Transverse colon (tissue), 4 donors: ENCODE measurements around the gene AGPS. TPM values are rescaled to one million over a fixed set of nuclear protein-coding genes. Genes with fewer than 3 reads are reported as not detected.

Experiments used
- DNase-seq: peaks from one replicate; pipeline ENCODE4 v3.0.0-alpha.2; 2019
- H3K27ac ChIP-seq, 4 donors: fragments of 200-600 bp; sonication (generic); 2 replicates each; pipeline ENCODE4 v1.5.1; 2016 to 2018; ENCODE audit warnings: inconsistent platforms in 4 of 4
- H3K27me3 ChIP-seq: fragments of 200-600 bp; sonication (generic); 2 replicates; pipeline ENCODE4 v1.5.1; 2017; ENCODE audit warnings: inconsistent platforms
- H3K36me3 ChIP-seq, 4 donors: fragments of 200-600 bp; sonication (generic); 2 replicates each; pipeline ENCODE4 v1.5.1; 2017 to 2019; ENCODE audit warnings: inconsistent platforms in 4 of 4
- H3K4me1 ChIP-seq, 4 donors: fragments of 200-600 bp; sonication (generic); 2 replicates each; pipeline ENCODE4 v1.5.1; 2017 to 2020; ENCODE audit warnings: inconsistent platforms in 4 of 4
- H3K4me3 ChIP-seq, 4 donors: fragments of 200-600 bp; sonication (generic); 1 replicate in 1 of 4; 2 replicates in 3 of 4; pipeline versions ENCODE4 v1.5.1 to v1.6.1; 2017 to 2019; ENCODE audit warnings: inconsistent platforms in 4 of 4
- H3K9me3 ChIP-seq, 2 donors: fragments of 200-600 bp; sonication (generic); 2 replicates each; pipeline ENCODE4 v1.5.1; 2017 to 2019; ENCODE audit warnings: inconsistent platforms in 2 of 2
- EP300 ChIP-seq: sonication (generic); formaldehyde crosslinking; IDR thresholded peaks from one replicate; pipeline ENCODE4 v1.6.1; 2017; ENCODE audit warnings: antibody characterized with exemption, low read depth
- POLR2A ChIP-seq: fragments of 450-650 bp; IDR thresholded peaks from one replicate; pipeline ENCODE4 v1.6.1; 2016; ENCODE audit warnings: antibody characterized with exemption, mild to moderate bottlenecking, moderate library complexity
- POLR2AphosphoS5 ChIP-seq, 3 donors: sonication (generic); formaldehyde crosslinking; IDR thresholded peaks; one replicate each; pipeline ENCODE4 v1.6.1; 2016; ENCODE audit warnings: antibody characterized with exemption in 3 of 3
- WGBS, 2 donors: methylation state at CpG; one replicate each; pipeline ENCODE4 v1.1.5; 2018; ENCODE audit warnings: low coverage in 1 of 2; 5-methylcytosine and 5-hydroxymethylcytosine counted together
- in situ Hi-C, 4 donors: fragments of 200-750 bp; cut with MboI; loops; one replicate each; pipeline versions ENCODE4 v1.15.0 to v1.15.1; 2017; ENCODE audit warnings: low sequenced_read_pairs in 3 of 4, low pct_ligation_motif_present in 1 of 4, low pct_unique_long_range_greater_than_20kb in 1 of 4
- intact Hi-C: fragments of 100-400 bp; cut with DNase I; formaldehyde crosslinking; loops from one replicate; pipeline ENCODE4 v1.15.1; 2023; ENCODE audit warnings: low total_unique reads
- total RNA-seq, 4 donors: library from RNA; depleted of rRNA; stranded (reverse); fragments of >200 nt; gene quantifications; one replicate each; pipeline ENCODE4 v1.1.0, GENCODE V29; 2016
- TF ChIP-seq, protein P1 (sequence below), 5 experiments: fragments of 200-600 bp in 3 of 5; fragments of 450-650 bp in 2 of 5; sonication (generic) in 3 of 5; IDR thresholded peaks; 1 replicate in 2 of 5; 2 replicates in 3 of 5; pipeline ENCODE4 v1.5.1; 2016 to 2017; ENCODE audit warnings: antibody characterized with exemption in 5 of 5, inconsistent platforms in 3 of 5, mild to moderate bottlenecking in 2 of 5, moderate library complexity in 1 of 5

The AGPS gene
- total RNA-seq, 4 donors from 2014 or later = 15.0 to 81.6 (median 58.1) TPM

DNA sequence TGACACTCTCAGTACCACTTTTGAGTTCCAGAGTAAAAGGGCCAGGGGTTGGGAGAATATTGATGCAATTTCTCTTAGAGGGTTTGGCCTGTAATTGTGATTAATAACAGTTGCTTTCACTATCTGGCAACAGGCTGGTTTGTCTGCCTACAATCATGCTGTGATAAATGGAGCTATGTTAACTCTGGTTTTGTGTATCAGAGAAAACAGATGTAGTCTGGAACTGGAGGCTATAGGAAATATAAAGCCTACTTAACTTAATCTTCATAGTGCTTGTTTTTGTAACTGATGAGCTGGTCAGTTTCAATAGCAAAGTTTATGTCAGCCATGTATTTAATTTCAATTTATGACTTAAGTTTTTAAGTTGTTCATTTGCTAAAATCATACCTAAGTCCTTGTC is 138.0 kb downstream of the AGPS start:
- Histone ChIP-seq H3K4me3 (no peak overlapping the region), H3K36me3 (peaks cover 0 to 9% (median 0%) of the 10 kb centered on the region in 4 donors), H3K4me1 (no peaks in the 10 kb centered on the region), H3K9me3 (no peaks in the 10 kb centered on the region), H3K27me3 (no peaks in the 10 kb centered on the region), H3K27ac (no peak overlapping the region)
- intact Hi-C loops = no loop called here
- no peak for TF ChIP-seq POLR2A
- no peak for TF ChIP-seq POLR2AphosphoS5 (IDR thresholded peaks at IDR 0.05)
- TF ChIP-seq, protein P1, sequence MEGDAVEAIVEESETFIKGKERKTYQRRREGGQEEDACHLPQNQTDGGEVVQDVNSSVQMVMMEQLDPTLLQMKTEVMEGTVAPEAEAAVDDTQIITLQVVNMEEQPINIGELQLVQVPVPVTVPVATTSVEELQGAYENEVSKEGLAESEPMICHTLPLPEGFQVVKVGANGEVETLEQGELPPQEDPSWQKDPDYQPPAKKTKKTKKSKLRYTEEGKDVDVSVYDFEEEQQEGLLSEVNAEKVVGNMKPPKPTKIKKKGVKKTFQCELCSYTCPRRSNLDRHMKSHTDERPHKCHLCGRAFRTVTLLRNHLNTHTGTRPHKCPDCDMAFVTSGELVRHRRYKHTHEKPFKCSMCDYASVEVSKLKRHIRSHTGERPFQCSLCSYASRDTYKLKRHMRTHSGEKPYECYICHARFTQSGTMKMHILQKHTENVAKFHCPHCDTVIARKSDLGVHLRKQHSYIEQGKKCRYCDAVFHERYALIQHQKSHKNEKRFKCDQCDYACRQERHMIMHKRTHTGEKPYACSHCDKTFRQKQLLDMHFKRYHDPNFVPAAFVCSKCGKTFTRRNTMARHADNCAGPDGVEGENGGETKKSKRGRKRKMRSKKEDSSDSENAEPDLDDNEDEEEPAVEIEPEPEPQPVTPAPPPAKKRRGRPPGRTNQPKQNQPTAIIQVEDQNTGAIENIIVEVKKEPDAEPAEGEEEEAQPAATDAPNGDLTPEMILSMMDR (IDR thresholded peaks at IDR 0.05) = no peak
- TF ChIP-seq EP300 = no peak
- DNase-seq = no peak
- in situ Hi-C loops = no loop called here

DNA sequence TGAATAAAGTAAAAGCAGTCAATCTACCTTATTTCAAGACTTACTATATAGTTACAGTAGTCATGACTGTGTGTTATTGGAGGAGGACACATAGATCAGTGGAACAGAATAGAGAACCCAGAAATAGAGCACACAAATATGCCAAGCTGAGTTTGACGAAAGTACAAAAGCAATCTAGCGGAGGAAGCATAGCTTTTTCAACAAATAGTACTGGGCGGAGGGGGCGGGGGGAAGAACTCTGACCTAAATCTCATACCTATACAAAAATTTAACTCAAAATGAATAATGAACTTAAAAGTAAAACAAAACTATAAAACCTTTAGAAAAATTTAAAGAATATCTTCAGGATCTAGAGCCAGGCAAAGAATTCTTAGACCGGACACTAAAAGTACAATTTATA is 139.1 kb downstream of the AGPS start:
- no peak for DNase-seq
- in situ Hi-C loops = no loop called here
- Histone ChIP-seq H3K27me3 (no peaks in the 10 kb centered on the region), H3K4me1 (no peaks in the 10 kb centered on the region), H3K36me3 (peaks cover 0 to 9% (median 0%) of the 10 kb centered on the region in 4 donors), H3K9me3 (no peaks in the 10 kb centered on the region), H3K4me3 (no peak overlapping the region), H3K27ac (no peak overlapping the region)
- WGBS, 2 donors = 96 to 100% methylated on average over 5 of the region's 5 CpGs
- intact Hi-C loops = no loop called here
- TF ChIP-seq POLR2AphosphoS5 (IDR thresholded peaks at IDR 0.05) = no peak
- TF ChIP-seq, protein P1 (IDR thresholded peaks at IDR 0.05) = no peak
- no peak for TF ChIP-seq POLR2A
- no peak for TF ChIP-seq EP300

DNA sequence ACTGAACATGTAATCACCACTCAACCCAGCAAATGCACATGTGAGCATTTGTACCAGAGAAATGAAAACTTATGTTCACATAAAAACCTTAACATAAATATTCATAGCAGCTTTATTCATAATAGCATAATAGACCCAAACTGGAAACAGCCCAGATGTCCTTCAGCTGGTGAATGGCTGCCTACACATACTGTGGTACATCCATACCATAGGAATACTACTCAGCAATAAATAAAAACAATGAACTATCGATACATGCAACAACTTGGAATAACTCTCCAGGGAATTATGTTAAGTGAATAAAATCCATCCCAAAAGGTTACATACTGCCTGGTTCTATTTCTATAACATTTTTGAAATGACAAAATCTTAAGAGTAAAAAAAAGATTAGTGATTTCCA is 140.0 kb downstream of the AGPS start:
- Histone ChIP-seq H3K4me1 (no peaks in the 10 kb centered on the region), H3K36me3 (peaks cover 0 to 9% (median 0%) of the 10 kb centered on the region in 4 donors), H3K27me3 (no peaks in the 10 kb centered on the region), H3K4me3 (no peak overlapping the region), H3K27ac (no peak overlapping the region), H3K9me3 (no peaks in the 10 kb centered on the region)
- no peak for DNase-seq
- TF ChIP-seq, protein P1 (IDR thresholded peaks at IDR 0.05) = no peak
- TF ChIP-seq POLR2AphosphoS5 (IDR thresholded peaks at IDR 0.05) = no peak
- TF ChIP-seq POLR2A = no peak
- TF ChIP-seq EP300 = no peak
- WGBS, 2 donors = 86 to 97% methylated on average over 1 of the region's 1 CpG
- in situ Hi-C loops (no loop called here), intact Hi-C loops (no loop called here)

DNA sequence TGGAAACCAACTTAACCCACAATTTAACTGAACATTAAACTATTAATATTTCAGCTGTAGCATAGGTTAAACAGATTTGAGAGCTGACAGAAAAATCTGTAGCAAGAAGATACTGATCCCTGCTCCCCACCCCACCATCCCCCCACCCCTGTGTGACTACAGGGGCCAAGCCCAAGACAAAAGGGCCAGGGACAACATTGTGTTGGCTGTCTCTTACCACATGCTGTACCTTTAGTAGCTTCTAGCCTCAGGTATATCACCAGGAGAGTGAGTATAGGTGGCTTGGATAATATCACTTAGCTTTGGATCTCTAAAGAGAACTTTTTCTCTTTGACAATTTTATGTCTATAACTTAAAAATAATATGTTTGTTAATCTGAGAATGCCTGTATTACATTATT is 140.7 kb downstream of the AGPS start:
- Histone ChIP-seq H3K9me3 (no peaks in the 10 kb centered on the region), H3K27me3 (no peaks in the 10 kb centered on the region), H3K36me3 (peaks cover 0 to 3% (median 0%) of the 10 kb centered on the region in 4 donors), H3K27ac (no peak overlapping the region), H3K4me1 (no peaks in the 10 kb centered on the region), H3K4me3 (no peak overlapping the region)
- TF ChIP-seq, protein P1 (IDR thresholded peaks at IDR 0.05) = no peak
- TF ChIP-seq POLR2A (no peak), EP300 (no peak), POLR2AphosphoS5 (IDR thresholded peaks at IDR 0.05) (no peak)
- in situ Hi-C loops (no loop called here), intact Hi-C loops (no loop called here)
- no peak for DNase-seq
